GM19240 (cell line): ENCODE measurements around the gene METTL21C.

Source experiments
- DNase-seq: peaks from one replicate; pipeline ENCODE4 v3.0.0; 2011; ENCODE audit warnings: low spot score; ENCODE audit not compliant: insufficient read length

The METTL21C gene

DNA sequence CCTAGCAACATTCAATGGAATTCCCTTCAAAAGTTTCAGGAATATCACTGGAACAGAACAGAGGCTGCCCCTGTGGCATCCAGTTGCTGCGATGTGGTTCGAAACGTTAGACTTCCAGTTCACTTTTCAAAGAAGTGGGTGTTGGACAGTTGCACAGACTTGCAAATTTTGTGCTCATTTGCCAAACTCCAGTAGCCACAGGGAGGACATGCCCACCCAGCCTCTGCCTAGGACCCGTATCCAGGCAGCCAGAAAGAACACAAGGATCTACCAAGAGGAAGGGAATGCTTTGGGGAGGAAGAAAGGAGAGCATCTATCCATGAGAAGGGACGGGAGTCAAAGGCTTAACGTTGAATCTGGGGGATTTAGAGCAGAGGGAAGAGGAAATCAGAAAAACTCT lies at the start of gene METTL21C:
TSS of gene METTL21C (minus strand) at position 108 of the 400 bp plus-strand sequence. CDS start 546 bp downstream, outside the sequence.
- DNase-seq: no peak

DNA sequence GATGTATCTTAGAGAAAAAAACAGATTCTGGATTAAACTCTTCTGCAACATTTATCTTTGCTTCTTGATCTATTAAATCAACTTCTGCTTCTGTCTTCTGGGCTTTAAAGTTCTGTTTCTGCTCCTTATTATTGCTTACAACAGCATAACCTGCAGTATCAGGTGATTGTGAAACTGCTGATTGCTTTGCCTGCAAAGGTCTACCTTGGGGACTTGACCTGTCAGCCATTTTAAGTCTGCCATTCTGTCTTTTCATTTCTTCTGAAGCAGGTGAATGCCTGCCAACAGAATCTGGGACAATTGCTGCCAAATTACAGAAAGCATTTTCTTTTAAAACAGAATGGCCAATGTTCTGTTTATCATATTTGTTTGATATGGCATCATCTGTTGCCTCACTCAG lies 47.7 kb upstream of the METTL21C start:
- DNase-seq: no peak

DNA sequence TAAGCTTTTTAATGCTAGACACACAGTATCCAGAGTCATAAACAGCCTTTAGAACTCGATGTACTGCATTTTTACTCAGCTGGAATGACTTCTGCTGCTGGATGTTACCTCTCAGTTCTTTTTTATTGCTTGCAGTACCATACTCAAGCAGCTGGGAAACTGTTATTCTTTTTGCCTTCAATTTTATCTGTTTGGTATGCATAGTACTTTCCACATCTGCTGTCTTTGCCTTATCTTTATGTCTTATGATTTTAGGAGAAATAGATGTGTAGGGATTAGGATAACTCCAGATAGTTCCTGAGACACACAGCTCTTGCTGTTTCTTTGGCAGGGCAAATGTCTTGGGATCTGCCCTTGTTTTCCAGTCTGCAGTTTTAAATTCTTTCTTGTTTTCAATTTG lies 47.3 kb upstream of the METTL21C start:
- no peak for DNase-seq

DNA sequence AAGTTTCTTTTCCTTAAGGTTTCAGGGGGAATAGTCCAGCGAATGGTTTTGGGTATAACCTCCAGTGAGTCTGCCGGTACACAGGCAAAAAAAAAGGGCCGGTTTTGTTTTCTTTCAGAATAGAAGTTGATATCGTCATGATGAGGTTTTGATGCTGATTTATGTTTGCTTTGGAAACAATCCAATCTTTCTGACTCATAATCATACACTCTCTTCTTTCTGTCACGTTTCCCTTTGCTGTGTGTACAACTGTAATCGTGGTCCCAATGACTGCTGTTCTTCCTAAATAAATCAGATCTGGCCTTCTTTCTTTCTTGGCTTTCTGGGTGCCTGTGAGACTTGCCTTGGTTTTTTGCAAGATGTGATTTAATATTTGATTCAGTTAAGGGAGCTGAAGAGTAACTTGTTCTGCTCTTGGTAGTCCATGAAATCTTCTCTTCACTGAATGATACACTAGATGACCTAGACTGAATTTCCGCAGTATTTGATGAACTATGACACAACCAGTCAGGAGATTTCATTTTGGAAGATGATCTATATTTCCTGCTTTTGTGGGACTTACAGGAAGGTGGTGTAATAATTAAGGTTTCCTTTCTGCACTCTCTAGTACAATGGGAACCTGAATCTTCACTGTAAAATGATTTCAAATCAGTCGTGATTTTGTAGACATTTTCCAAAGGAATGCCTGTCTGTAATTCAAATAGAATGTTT lies 34.9 kb upstream of the METTL21C start:
- no peak for DNase-seq

DNA sequence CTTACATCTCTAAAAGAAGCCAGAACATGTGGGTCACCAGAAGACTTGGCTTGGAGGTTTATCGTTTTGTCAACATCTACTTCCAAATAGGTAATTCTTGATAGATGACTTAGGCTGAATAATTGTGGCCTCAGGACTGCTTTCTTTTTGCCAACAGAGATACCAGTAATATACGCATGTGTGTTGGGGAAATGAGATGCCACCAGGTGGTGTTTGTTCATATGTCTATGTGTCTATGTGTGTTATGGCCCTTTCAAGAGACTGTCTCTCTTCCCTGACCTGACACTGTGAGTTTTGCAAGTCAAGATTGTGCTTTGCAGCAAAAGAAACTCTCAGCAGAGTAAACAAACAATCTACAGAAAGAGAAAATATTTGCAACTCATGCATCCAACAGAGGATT lies 31.6 kb upstream of the METTL21C start:
- no peak for DNase-seq

DNA sequence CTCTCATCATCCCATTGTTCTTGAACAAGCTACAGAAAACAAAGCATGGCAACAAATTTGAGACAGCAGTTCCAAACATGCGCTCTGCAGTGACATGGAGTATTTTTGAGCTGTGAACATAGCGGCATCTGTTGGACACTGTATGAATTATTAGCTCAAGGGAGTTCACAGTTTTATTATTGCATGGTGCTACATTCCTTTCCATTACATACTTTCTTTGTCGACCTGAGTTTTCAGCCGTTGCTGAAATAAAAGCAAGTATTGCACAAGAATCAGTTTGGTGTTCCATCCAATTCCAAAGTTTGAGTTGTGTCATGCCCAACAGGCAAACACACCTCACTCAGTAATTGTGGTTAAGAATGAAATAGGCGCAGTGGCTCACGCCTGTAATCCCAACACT lies 30.1 kb upstream of the METTL21C start:
- DNase-seq: no peak

DNA sequence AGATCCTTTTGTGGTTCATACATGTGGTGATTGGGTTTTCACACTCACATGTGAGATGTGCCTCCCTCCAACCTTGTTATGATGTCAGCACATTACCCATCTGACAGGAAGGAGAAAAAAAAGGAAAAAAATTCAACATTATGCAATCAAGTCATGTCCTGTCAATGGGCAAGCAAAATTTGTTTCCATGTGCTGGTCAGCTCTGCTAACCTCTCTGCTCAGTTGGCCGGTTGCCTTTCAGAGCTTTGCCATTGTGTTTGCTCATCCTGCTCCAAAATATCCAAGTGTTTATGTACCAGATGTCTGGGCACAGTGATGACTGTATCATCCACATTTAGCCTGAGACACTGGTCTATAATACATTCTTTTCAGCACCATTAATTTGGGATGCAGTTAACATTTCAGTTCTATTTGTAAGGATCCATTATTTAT lies 27.0 kb upstream of the METTL21C start:
- no peak for DNase-seq

DNA sequence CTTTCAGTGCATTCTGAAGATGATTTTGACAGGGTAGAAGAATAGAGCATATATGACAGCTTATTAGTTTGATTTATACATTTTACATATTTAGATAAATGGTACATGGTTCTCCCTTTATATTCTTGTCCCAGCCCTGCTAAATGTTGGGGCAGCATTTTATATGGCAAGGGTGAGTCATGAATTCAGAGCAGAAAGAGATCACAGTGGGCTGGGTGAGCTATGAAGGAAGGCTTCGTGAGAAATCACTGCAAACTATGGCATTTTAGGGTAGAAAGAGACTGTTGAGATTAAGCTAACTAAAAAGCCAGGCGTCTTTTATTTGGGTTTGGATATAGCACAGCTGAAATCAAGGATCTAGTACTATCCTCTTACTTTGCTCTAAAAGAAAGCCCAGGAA lies 23.9 kb upstream of the METTL21C start:
- DNase-seq: no peak

DNA sequence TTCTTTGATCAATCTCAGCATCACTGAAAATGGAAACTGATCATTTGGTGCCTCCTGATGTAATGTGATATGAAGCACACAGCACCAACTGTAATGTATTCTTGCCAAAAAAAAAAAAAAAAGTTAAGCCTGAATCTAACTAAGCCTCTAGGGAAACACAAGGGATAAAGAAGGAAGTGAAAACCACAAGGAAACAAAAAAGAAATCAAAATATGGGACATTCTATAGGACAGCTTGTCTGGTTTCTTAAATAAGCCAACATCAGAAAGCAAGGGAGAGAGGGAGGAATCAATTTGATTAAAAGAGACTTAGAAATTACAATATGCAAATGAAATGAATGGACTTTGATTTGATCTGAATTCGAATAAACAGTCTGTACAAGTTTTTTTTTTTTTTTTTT lies 20.6 kb upstream of the METTL21C start:
- DNase-seq: no peak

DNA sequence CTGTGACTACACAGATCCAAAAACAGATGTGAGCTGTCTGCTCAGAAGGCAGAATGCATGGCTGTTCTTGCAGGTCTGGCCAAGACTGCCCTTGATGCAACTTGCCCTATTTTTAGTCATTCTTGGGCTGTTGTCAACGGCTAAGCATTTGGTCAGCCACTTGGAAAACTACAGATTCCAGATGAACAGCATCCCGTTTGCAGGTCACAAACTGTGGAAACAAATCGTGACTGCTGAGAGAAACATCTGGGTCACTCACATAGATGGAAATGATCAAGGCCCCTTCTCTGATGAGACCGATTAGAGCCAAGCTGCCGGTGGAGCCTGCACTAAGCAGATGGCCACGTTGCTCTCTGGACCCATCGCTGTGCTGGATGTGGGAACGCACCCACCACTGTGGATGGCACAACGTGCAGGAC lies 15.4 kb upstream of the METTL21C start:
- DNase-seq: no peak

DNA sequence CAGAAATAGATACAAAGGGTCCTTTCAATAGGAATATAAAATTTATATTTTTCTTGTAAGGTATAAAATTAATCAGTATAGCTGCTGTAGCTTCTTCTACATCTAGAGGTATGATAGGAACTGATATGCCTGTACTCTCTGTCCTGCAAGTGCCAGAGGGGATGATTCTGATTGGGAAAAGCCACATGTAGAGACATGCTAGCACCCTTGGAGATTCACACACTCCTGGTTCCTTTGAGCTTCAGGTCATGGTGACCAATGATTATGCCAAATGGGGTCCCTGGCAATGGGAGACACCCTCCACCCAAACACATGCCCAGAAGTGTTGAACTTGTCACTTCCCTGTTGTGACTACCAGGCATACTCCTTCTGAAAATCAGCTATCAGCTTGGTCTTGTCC lies 14.7 kb upstream of the METTL21C start:
- DNase-seq: no peak

DNA sequence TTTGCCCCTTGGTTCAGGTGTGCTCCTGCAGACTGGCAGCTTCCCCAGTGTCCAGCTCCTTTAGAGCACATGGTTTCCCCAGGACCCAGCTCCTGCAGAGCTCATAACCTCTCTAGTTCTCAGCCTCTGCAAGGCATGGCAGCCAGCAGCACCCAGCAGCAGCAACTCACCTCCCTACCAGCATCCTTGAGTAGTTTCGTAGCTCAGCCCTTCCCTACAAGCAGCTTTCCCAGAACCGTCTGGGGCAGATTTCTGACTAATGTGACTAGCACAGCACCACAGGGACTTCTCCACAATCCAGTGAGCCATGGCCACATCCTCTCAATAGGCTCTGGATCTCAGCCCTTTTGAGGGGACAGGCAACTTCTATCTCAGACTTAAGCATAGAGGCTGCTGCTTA lies 14.1 kb upstream of the METTL21C start:
- DNase-seq: no peak

DNA sequence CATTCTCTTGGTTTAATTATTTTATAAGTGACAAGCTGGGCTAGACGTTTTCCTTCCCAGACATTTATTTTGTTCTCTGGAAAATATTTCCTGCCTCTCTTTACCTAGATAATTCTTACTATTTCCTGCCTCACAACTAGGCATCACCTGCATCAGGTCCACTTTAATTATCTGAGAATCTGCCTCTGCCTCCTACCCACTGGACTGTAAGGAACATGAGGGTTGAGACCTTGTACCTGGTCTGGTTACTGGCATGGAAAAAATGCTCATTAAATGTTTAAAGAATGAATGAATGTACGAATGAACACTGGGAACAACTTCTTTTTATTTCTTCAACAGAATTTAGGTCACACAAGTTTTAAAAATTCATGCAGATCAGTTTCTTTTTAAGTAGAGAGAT lies 13.4 kb upstream of the METTL21C start:
- no peak for DNase-seq

DNA sequence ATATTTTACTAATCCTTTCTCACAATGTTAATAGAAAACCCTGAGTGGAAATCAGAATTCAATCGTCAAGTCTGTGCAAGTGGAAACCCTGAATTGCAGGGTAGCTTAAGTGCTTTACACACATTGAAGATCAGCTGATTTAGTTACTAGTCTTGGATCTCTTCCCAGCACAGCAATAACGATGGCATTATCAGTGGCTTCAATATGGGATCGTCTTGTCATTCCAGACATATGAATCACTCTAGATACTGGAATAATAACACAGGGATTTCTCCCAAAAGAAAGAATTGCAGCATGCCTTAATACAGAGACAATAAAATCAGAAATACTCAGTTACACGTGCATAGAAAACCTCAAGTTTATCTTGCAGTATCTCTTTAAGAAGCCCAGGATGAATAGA lies 12.6 kb upstream of the METTL21C start:
- no peak for DNase-seq

DNA sequence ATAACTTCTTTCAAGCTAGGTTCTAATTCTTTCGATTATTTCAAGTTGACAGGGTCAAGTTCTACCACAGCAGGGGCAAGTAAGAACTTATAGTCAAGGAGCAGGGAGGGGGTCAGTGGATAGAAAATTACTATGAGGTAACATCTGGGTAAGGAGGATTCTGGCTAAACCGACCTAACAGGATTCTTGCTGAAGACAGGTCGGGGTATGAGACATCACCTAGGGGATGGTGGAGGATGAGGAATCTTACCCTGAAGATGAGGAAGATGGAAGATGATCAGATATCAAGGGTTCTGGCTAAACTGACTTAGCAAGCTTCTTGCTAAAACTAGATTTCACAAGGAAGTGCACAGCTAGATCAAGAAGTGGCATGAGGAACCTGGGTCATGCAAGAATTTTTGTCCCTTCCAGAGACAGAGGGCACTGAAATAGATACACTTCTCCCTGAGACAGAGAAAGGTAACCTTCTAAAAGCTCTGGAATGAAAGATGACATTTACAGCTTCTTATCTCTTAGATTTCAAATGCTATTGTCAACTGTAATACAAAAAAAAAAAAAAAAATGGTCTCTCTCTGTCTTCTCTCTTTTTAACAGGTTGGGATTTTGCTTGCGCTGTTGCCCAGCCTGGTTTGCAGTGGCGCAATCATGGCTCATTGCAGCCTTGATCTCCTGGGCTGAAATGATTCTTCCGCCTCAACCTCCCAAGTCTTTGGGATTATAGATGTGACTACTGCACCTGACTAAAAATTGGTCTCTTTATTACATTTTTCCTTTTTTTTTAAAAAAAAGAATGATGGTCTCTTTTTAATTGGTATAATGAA lies 9.6 kb upstream of the METTL21C start:
- DNase-seq: no peak

DNA sequence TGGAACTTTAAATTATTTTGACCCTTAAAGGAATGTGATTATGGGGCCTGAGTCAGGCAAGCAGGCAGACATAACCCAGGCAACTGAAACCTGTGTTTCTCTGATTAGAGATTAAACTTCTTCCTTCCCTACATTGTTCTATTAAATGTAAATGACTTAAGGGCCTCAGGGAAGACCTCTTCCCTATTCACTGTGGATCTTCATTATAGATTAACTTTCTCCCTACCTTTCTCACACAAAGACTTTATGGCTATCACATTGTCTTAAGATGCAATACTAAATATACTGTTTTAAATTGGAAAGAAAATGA lies 8.8 kb upstream of the METTL21C start:
- no peak for DNase-seq

DNA sequence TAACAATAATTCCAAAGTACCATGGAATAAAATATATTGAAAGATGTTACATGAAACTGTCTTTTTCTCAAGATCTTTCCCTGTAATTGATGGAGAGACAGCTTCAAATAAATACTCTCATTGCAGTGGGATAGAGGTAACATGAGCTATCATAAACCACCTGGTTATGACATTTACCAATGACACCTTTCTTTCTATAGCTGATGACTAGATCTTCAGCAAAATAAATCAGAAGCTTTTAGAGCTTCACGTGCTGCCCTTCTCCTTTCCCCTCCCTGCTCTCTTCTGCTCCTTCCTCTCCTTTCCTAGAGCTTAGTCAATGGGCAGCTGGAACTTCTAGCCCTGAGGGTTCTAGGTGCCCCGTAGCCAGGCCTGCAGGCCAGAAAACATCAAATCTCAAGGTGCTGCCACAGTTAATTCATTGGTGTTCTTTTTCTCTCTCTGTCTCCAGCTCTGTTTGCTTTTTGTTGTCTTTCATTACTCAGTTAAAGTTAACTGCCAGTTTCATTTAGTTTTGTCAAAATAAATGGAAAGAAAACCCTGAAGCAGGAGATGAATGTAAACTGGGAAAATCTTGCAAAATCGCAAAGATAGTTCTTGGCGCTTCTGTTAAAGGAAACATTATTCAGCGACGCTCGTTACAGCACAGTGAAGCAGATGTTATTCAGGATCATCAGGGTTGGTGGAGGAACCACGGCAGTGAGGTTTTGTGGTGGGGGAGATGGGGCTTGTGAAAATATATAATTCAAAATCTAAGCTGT lies 8.3 kb upstream of the METTL21C start:
- DNase-seq: no peak

DNA sequence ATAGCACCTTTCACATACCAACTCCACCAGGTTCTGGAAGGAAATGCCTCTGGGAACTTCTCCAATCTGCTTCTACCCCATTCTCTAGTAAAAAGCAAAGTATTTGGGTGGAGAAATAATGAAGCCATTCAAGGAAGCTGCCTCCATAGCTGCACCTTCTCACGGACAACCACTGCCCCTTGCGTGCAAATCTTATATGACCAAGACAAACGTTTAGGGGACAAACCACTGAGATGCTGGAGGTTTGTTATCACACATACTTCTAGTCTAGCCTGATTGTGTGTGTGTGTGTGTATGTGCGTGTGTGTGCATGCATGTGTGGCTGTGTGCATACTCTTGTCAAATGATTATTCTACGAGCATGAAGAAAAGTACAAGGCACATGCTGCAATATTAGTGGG lies 6.5 kb upstream of the METTL21C start:
- no peak for DNase-seq

DNA sequence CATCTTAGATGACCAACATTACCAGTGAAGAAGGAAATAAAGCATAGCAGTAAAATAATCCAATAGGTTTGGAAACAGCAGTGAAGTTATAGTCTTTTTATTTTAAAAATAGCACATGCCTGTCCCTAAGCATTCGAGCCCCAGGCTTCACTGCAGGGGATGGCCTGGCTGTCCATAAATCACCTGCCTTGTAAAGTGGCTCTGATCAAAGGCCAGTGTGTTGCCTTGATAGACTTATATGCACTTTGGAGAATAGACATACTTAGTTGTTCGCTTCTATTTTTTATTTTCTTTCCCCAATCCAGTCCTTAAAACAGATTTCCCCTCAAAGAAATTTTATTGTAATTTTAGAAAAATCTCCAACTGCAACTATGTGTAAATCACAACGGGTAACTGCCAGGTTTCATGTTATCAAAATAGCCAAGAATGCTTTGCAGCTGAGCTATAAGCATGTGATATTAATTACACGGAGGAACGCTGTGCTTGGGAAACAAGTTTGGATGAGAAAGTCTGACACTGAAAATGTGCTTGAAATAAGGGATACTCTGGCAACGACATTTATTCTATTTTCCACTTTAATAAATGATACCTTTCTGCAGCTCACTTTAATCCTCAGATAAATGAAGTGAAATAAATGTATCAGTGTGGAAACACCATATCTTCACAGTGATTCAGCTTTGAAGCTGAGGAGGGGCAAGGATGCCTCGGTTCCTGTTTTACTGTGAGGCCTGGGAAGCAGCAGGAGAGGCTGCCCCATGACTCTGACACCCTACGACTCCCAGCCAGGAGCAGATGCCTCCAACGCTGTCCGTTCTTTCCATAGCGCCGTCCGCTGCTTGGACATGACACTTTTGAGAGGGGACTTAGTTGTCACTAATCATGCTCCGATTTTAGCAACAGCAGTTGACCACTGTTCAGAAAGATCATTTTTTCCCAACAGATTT lies 5.5 kb upstream of the METTL21C start:
- no peak for DNase-seq

DNA sequence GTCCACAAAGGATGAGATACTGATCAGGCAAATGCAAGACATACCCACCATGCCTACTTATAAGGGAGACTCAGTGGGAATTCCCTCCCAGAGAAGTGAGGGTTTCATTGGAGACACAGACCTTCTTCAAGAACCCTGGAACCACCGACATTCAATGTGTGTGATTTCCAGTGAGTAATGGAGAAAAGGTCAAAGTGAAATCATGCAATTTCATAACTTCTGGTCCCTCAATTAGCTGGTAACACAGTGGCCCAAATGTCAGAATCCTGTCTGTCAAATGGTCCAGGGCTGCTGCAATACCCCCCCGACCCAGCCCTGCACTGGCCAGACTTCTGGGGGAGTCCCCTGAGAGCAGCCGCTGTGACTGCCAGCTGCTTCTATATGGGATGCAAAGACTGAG lies 4.7 kb upstream of the METTL21C start:
- no peak for DNase-seq

DNA sequence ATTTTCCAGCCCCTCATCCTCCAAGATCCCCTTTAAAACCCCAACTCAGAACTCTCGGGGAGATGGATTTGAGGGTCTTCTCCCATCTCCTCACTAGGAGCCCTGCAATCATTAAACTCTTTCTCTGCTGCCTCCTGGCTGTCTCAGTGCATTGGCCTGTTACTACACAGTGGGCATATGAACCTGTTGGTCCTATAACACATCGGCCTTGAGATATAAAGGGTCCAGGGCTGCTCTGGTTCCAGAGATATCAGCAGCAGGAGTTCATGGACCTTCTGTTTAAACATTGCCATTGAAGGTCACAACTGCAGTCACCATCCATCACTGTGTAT lies 3.8 kb upstream of the METTL21C start:
- no peak for DNase-seq
